NCI-H2227 treated with DMSO at 0.1 percent for 48 hours (cell line): ENCODE results near the gene KRTAP5-11.
"Not testable (repeated sequence)": the region's sequence is repeated elsewhere in the genome, so short reads cannot be mapped to it uniquely, and the experiment has no call there.

Experiments used
- DNase-seq: peaks from one replicate; lab custom pipeline; 2025; lab: John Stamatoyannopoulos, UW

The KRTAP5-11 gene

GRCh38 chr11:71555508-71555907 lies 27.2 kb downstream of the KRTAP5-11 start:
- no peak for DNase-seq

- DNase-seq, result no peak
Measured at GRCh38 chr11:71554996-71555395, 27.7 kb downstream of the KRTAP5-11 start.

GRCh38 chr11:71551711-71552110 lies 31.0 kb downstream of the KRTAP5-11 start:
- DNase-seq, result no peak

GRCh38 chr11:71548716-71549151 lies 33.9 kb downstream of the KRTAP5-11 start:
- no peak for DNase-seq

GRCh38 chr11:71548120-71548519 lies 34.6 kb downstream of the KRTAP5-11 start, which contains the start of gene KRTAP5-9:
Gene KRTAP5-9 (plus strand): TSS chr11:71548420. CDS start chr11:71548658, 238 bp downstream.
- no peak for DNase-seq

GRCh38 chr11:71545405-71545966 lies 37.2 kb downstream of the KRTAP5-11 start:
- no peak for DNase-seq

- DNase-seq, result no peak
Measured at GRCh38 chr11:71544525-71545214, 38.0 kb downstream of the KRTAP5-11 start.

GRCh38 chr11:71543866-71544265 lies 38.8 kb downstream of the KRTAP5-11 start:
- DNase-seq, result no peak

- no peak for DNase-seq
Measured at GRCh38 chr11:71542879-71543777, 39.5 kb downstream of the KRTAP5-11 start.

GRCh38 chr11:71542382-71542781 lies 40.3 kb downstream of the KRTAP5-11 start:
- no peak for DNase-seq

- DNase-seq, result not testable (repeated sequence)
Measured at GRCh38 chr11:71540521-71541304, 42.0 kb downstream of the KRTAP5-11 start.

GRCh38 chr11:71539971-71540370 lies 42.7 kb downstream of the KRTAP5-11 start:
- not testable (repeated sequence) for DNase-seq

- no peak for DNase-seq
Measured at GRCh38 chr11:71539017-71539416, 43.7 kb downstream of the KRTAP5-11 start.

GRCh38 chr11:71538666-71538990 lies 44.0 kb downstream of the KRTAP5-11 start:
- DNase-seq, result no peak

- not testable (repeated sequence) for DNase-seq
Measured at GRCh38 chr11:71537977-71538665, 44.6 kb downstream of the KRTAP5-11 start, which contains the start of gene KRTAP5-8. Gene KRTAP5-8 (plus strand): TSS chr11:71538025. CDS start chr11:71538056, 31 bp downstream.

GRCh38 chr11:71537537-71537936 lies 45.1 kb downstream of the KRTAP5-11 start:
- no peak for DNase-seq

GRCh38 chr11:71535825-71536224 lies 46.9 kb downstream of the KRTAP5-11 start:
- no peak for DNase-seq

GRCh38 chr11:71534711-71535608 lies 47.7 kb downstream of the KRTAP5-11 start:
- not testable (repeated sequence) for DNase-seq

- no peak for DNase-seq
Measured at GRCh38 chr11:71532036-71532610, 50.6 kb downstream of the KRTAP5-11 start.
